Activated T-cell treated with anti-CD3 and anti-CD28 coated beads, Interleukin-2, amount 50 U/mL, for 72 hours (primary cell): ENCODE measurements around the gene KIF21B. TPM values are rescaled to one million over a fixed set of nuclear protein-coding genes. Genes with fewer than 3 reads are reported as not detected.

Experiments used
- ATAC-seq, 2 donors: fragments of 150-1000 bp; cut with Tn5 transposase; replicated peaks in 1 of 2; 2 replicates each; pipeline ENCODE4 v1.10.0; 2021; ENCODE audit warnings: moderate library complexity in 2 of 2, mild to moderate bottlenecking in 1 of 2
- DNase-seq, 2 donors: peaks; one replicate each; pipeline ENCODE4 v3.0.0; 2021 to 2022; ENCODE audit warnings: mixed read lengths in 1 of 2
- H3K27ac Mint-ChIP-seq: one replicate; pipeline ENCODE4 v1.8.0; 2022; ENCODE audit warnings: mild to moderate bottlenecking, moderate library complexity, mixed read lengths
- H3K27me3 Mint-ChIP-seq: one replicate; pipeline ENCODE4 v1.8.0; 2022; ENCODE audit warnings: low read depth, mixed read lengths
- H3K36me3 Mint-ChIP-seq, 2 donors: one replicate each; pipeline ENCODE4 v1.8.0; 2022; ENCODE audit warnings: mixed read lengths in 2 of 2, mild to moderate bottlenecking in 1 of 2; ENCODE audit not compliant: insufficient read depth in 2 of 2
- H3K4me1 Mint-ChIP-seq: one replicate; pipeline ENCODE4 v1.8.0; 2022; ENCODE audit warnings: low read depth, mixed read lengths
- H3K4me3 Mint-ChIP-seq, 2 donors: one replicate each; pipeline ENCODE4 v1.8.0; 2022; ENCODE audit warnings: mild to moderate bottlenecking in 2 of 2, mixed read lengths in 2 of 2, moderate library complexity in 2 of 2
- H3K9me3 Mint-ChIP-seq, 2 donors: one replicate each; pipeline ENCODE4 v1.8.0; 2022; ENCODE audit warnings: mixed read lengths in 2 of 2
- total RNA-seq, 2 donors: library from RNA; stranded (reverse); gene quantifications; one replicate each; pipeline ENCODE4 v1.2.3, GENCODE V29; 2022

Gene KIF21B
- total RNA-seq, 2 donors from 2014 or later = 91.7 to 101 TPM

DNA sequence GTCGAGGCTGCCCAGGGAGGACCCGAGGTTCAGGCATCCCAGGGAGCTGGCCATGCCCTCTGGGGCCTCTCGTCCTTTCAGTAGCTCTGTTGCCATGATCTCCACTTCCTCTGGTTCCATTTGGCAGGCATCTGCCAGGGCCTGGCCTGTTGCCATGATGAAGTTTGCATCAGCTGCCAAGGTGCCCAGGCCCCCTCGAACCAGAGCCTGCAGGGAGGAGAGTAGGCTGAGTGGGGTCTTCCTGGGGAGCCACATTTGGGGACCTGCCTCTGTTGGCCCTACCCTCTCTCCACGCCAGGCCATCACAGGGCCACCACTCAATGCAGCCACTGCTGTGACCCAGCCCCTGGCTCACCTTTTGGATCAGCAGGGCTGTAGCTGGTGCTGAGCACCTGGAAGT lies 16.4 kb upstream of the KIF21B start:
- no peaks in the 10 kb centered on the region for H3K36me3 Mint-ChIP-seq
- H3K27ac Mint-ChIP-seq = no peak overlapping the region
- H3K4me3 Mint-ChIP-seq = no peak overlapping the region

DNA sequence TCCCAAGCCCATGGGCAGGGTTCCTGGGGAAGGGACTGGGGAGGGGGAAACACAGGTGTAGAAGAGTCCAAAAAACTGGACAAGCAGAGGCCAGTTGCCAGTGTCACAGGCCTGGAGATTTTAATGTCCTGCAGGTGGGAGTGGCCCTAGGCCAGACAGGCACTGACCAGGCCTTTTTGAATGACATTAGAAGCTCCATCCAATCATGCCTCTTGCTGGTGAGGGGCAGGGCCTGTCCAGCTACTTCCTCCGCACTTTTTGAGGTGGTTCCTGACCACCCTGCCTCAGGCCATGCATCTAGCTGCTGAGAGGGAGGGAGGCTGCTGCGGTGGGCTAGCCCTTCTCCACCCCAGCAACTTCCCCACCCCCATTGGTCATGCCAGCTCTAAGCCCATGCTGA lies 15.9 kb upstream of the KIF21B start:
- Mint-ChIP-seq H3K36me3 (no peaks in the 10 kb centered on the region), H3K4me1 (no peaks in the 10 kb centered on the region), H3K9me3 (no peaks in the 10 kb centered on the region), H3K27ac (no peak overlapping the region), H3K27me3 (peaks cover 5% of the 10 kb centered on the region), H3K4me3 (no peak overlapping the region)
- DNase-seq = no peak
- ATAC-seq = no peak

More for the DNA sequence above, 16.4 kb upstream of the KIF21B start:
- ATAC-seq = no peak
- Mint-ChIP-seq H3K27me3 (peaks cover 5% of the 10 kb centered on the region), H3K4me1 (no peaks in the 10 kb centered on the region), H3K9me3 (no peaks in the 10 kb centered on the region)
- DNase-seq = no peak

DNA sequence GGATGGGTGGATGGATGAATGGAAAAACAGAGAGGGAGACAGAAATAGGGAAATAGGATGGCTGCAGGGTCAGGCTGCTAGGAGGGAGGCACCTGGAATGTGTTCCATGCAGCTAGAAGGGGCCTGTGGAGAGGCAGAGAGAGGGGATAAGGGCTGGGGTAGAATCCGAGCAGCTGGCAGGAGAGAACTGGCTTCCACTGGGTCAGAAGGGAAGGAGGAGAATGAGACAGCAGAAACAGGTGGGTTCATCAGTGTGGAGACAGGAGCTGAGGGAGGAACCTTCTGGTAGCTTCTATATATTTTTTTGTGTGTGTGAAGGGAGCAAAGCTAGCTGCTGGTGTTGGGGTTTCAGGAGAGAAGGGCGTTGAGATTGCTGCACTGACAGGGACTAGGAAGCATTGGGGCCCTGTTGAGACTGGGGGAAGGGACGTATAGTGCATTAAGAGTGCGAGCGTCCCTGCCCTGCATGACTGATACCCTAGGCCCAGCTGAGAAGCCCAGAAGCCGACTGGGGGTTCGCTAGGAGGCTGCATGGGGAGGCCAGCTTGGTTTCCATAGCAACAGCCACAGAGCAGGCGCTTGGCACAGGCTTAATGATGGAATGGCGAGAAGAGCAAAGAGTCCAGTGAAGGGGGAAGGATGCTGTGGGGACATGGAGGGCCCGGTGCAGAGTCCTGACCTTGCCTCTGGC lies 14.8 kb upstream of the KIF21B start:
- H3K9me3 Mint-ChIP-seq = no peaks in the 10 kb centered on the region
- H3K27me3 Mint-ChIP-seq = peaks cover 5% of the 10 kb centered on the region
- no peak overlapping the region for H3K27ac Mint-ChIP-seq
- no peak for DNase-seq
- no peaks in the 10 kb centered on the region for H3K36me3 Mint-ChIP-seq
- no peak overlapping the region for H3K4me3 Mint-ChIP-seq
- no peaks in the 10 kb centered on the region for H3K4me1 Mint-ChIP-seq
- no peak for ATAC-seq

DNA sequence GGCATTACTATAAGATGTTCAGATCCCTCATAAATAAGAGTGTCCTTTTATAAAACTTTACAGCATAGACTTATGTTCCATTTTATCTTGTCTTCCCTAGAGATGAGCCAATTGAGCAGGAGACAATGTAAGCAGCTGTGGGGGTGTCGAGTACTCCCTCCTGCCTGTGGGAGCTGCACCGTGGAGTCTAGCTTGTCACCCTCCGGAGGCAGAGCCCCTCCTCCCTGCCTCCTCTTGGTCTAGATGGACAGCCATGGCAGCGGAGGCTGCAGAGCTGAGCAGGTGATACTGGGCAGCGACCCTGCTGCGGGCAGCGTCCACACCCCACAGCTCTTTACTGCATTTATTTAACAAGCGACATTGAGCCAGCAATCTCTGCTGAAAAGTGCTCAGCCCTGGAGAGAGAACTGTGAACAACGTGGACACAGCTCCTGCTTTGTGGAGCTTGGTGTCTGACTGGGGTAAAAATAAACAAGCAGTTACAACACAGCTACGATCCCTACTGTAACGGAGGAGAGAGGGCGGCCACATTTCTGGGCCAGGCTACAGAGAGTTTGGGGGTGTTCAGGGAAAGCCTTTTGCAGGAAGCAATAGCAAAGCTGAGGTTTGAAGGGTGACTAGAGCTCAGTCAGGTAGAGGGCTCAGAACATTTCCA lies 12.8 kb upstream of the KIF21B start:
- no peaks in the 10 kb centered on the region for H3K9me3 Mint-ChIP-seq
- no peak overlapping the region for H3K4me3 Mint-ChIP-seq
- DNase-seq (no peak), ATAC-seq (no peak)
- H3K4me1 Mint-ChIP-seq = no peaks in the 10 kb centered on the region
- H3K27ac Mint-ChIP-seq = no peak overlapping the region
- H3K27me3 Mint-ChIP-seq = no peaks in the 10 kb centered on the region
- no peaks in the 10 kb centered on the region for H3K36me3 Mint-ChIP-seq

DNA sequence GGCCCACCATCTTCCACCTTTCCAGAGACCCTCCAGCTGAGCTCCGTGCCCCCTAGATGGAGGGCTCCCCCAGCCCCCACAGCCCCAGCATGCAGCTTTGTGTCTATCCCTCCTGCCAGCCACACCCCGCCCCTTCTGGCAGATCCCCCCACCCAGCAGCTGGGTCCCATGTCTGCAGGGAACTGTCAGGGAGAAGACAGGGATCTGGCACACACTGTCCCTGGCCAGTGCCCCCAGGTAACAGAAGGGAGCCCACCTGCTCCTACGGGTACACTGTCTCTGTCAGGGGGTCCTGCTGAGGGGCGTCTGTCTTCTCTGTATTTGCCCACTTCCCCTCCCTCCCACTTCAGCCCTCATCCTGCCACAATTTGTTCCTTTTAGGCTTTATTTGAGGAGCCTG lies 11.2 kb upstream of the KIF21B start:
- Mint-ChIP-seq H3K27me3 (no peaks in the 10 kb centered on the region), H3K9me3 (no peaks in the 10 kb centered on the region), H3K4me3 (no peak overlapping the region), H3K27ac (no peak overlapping the region), H3K36me3 (no peaks in the 10 kb centered on the region), H3K4me1 (no peaks in the 10 kb centered on the region)
- DNase-seq (no peak), ATAC-seq (no peak)

DNA sequence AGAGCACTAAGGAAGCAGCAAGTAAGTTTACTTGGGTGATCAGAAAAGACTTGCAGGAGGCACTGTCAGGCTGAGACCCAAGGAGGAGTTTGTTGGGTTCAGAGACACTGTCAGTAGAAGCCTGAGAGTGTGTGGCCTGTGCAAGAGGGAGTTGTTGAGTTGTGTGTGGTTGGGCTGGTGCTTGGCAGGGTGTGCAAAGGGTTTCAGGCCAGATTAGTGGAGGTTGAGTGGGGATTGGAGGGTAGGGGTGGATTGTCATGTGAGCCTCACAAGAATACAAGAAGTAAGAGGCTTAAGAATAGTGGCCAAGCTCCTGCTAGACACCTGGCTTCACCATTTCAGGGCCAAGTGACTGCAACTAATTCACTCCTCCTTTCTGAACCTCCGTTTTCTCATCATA lies 8.9 kb upstream of the KIF21B start:
- no peak for DNase-seq
- no peak overlapping the region for H3K27ac Mint-ChIP-seq
- H3K27me3 Mint-ChIP-seq = no peaks in the 10 kb centered on the region
- H3K4me3 Mint-ChIP-seq = no peak overlapping the region
- no peak for ATAC-seq
- no peaks in the 10 kb centered on the region for H3K9me3 Mint-ChIP-seq
- no peaks in the 10 kb centered on the region for H3K36me3 Mint-ChIP-seq
- peaks cover 10% of the 10 kb centered on the region for H3K4me1 Mint-ChIP-seq

DNA sequence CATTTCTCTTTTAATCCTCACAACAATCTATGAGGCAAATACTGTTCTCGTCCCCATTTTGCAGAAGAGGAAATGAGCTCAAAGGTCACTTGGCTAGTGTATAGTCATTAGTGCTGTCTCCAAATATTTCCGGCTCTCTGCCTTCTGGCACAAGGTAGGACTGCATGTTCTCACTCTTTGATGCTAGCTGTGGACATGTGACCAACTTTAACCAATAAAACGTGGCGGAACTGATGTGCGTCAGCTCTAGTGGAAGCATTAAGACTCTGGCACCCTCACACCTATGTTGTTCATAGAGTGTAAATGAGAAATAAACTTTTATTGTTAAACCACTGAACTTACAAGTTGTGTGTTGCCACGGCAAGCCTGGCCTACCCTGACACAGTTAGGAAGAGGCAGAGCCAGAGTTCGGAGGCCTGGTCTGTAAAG lies 5.0 kb upstream of the KIF21B start:
- no peak overlapping the region for H3K4me3 Mint-ChIP-seq
- H3K4me1 Mint-ChIP-seq = peaks cover 47% of the 10 kb centered on the region
- no peaks in the 10 kb centered on the region for H3K36me3 Mint-ChIP-seq
- H3K9me3 Mint-ChIP-seq = no peaks in the 10 kb centered on the region
- no peak for ATAC-seq
- no peak for DNase-seq
- no peaks in the 10 kb centered on the region for H3K27me3 Mint-ChIP-seq
- no peak overlapping the region for H3K27ac Mint-ChIP-seq

DNA sequence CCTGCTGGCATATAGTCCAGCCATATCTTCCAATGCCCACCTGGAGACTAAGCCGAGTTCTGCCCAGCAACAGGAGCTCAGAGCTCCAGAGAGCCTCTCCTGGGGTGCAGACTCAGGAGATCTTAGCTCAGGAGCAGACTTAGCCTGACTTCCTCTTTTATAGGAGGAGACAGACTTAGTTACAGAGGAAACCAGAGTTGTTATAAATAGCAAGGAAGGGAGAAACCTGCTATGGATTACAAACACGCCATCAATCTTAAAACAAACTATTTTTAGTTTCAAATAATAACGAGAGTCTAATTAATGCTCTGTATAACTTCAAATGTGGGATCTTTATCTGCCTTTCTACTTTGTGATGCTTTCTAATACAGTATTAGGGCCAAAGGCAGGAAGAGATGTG lies 3.3 kb upstream of the KIF21B start:
- H3K9me3 Mint-ChIP-seq = no peaks in the 10 kb centered on the region
- H3K27ac Mint-ChIP-seq = no peak overlapping the region
- no peak for ATAC-seq

DNA sequence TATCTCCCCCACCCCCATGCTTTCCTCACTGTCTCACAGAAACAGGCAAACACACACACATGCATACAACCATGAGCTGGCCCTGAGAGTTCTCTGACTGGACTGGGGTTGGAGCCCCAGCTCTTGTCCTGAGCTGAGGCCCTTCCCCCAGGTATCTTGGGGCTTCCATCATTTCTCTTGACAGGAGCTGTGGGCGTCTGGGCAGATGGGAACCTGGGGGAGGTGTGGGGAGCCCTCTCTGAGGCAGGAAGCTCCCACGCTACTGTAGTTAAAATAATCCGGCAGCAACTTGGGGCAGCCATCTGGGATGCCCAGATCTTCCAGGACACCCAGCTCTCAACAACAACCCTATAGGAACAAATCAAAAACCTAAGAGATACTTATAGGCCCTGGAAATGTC lies 2.7 kb upstream of the KIF21B start:
- peak overlapping the region; percentile 79 to 80 for H3K4me3 Mint-ChIP-seq
- H3K9me3 Mint-ChIP-seq = no peaks in the 10 kb centered on the region
- no peak for ATAC-seq
- H3K27me3 Mint-ChIP-seq = no peaks in the 10 kb centered on the region
- DNase-seq = no peak
- peak overlapping the region; percentile 71 for H3K27ac Mint-ChIP-seq
- H3K4me1 Mint-ChIP-seq = peaks cover 56% of the 10 kb centered on the region
- peaks cover 4 to 5% of the 10 kb centered on the region in 2 donors for H3K36me3 Mint-ChIP-seq

More for the DNA sequence above, 3.3 kb upstream of the KIF21B start:
- peak overlapping the region; percentile 79 to 80 for H3K4me3 Mint-ChIP-seq
- peaks cover 4 to 5% of the 10 kb centered on the region in 2 donors for H3K36me3 Mint-ChIP-seq
- no peak for DNase-seq
- H3K27me3 Mint-ChIP-seq = no peaks in the 10 kb centered on the region
- peaks cover 50% of the 10 kb centered on the region for H3K4me1 Mint-ChIP-seq

DNA sequence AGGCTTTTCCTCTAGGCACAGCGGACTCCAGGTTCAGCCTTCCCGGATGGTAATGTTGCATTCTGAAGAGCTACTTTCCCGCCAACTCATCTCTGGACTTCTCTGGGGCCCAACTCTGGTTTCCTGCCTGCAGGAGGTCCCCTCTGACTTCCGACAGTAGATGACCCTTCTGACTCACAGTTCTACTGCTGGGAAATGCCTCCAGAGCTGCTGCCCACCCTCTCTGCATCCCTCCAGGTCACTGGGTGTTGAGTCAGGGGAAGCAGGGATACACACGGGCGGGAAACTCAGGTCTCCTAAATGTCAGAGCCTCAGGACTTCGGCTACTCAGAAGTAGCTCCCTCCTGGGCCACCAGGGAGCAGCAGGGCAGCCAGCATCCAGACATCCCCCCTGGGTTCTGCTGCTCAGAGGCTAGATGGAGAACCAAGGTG lies 2.1 kb upstream of the KIF21B start:
- ATAC-seq = peak; percentile 15 to 38
- H3K4me3 Mint-ChIP-seq = peak overlapping the region; percentile 79 to 80

DNA sequence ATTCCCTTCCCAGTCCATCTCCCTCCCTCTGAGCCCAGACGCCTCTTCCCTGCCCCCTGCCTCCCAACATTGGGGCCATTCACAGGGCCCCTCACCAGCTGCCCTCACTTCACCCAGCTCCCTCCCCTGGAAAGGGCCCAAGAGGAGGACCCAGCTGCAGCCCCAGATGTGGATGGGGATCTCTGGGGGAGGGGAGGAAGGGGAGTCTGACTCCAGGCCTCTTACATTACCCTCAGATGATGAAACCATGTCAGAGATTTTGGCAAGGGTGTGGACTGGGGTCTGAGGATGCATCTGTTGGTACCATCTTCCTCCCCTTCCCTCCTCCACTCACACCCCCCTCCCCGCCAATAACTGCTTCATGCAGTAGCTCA lies 1.1 kb upstream of the KIF21B start:
- DNase-seq (no peak), ATAC-seq (no peak)
- Mint-ChIP-seq H3K4me3 (peak overlapping the region; percentile 79 to 80), H3K27ac (no peak overlapping the region), H3K27me3 (no peaks in the 10 kb centered on the region), H3K4me1 (peaks cover 72% of the 10 kb centered on the region), H3K36me3 (peaks cover 4 to 5% of the 10 kb centered on the region in 2 donors), H3K9me3 (no peaks in the 10 kb centered on the region)

More for the DNA sequence above, 2.1 kb upstream of the KIF21B start:
- H3K9me3 Mint-ChIP-seq = no peaks in the 10 kb centered on the region
- peak overlapping the region; percentile 71 for H3K27ac Mint-ChIP-seq
- peak; percentile 59 to 61 for DNase-seq
- no peaks in the 10 kb centered on the region for H3K27me3 Mint-ChIP-seq
- peaks cover 63% of the 10 kb centered on the region for H3K4me1 Mint-ChIP-seq
- peaks cover 4 to 5% of the 10 kb centered on the region in 2 donors for H3K36me3 Mint-ChIP-seq

DNA sequence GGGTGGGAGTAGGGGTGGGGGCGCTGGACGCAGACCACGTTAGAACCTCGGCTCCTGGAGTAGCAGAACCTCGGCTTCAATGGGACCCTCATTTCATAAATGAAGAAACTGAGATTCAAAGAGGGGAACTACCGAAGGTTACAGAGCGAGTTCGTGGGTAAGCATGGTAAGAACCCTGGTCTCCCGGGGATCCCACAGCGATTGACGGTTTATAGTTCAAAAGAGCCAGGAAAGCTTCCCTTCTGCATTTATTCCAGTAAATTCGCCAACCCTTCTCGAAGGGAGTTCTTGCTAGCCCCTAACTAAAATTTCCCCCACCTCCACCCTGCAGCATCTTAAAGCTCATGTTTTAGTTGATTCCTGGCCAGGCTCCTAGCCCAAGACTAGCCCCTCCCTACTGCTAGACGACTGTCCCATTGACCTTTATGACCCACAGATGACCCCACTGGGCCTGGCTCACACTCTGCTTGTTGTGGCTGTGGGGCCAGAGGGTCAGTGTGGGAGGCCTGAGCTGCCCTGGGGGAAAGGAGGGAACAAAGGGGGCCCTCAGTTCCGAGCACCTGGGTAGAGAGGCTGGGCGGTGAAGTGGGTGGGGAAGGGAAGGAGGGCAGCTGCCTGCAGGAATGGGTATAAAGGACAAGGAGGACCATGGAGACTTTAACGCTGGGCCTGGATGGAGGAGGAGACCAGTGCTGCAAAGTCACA lies 558 bp upstream of the KIF21B start:
- H3K27ac Mint-ChIP-seq = no peak overlapping the region
- peaks cover 78% of the 10 kb centered on the region for H3K4me1 Mint-ChIP-seq
- H3K4me3 Mint-ChIP-seq = peak overlapping the region; percentile 70 to 80
- DNase-seq = no peak
- no peaks in the 10 kb centered on the region for H3K27me3 Mint-ChIP-seq
- no peak for ATAC-seq
- no peaks in the 10 kb centered on the region for H3K9me3 Mint-ChIP-seq
- H3K36me3 Mint-ChIP-seq = peaks cover 7 to 9% of the 10 kb centered on the region in 2 donors

DNA sequence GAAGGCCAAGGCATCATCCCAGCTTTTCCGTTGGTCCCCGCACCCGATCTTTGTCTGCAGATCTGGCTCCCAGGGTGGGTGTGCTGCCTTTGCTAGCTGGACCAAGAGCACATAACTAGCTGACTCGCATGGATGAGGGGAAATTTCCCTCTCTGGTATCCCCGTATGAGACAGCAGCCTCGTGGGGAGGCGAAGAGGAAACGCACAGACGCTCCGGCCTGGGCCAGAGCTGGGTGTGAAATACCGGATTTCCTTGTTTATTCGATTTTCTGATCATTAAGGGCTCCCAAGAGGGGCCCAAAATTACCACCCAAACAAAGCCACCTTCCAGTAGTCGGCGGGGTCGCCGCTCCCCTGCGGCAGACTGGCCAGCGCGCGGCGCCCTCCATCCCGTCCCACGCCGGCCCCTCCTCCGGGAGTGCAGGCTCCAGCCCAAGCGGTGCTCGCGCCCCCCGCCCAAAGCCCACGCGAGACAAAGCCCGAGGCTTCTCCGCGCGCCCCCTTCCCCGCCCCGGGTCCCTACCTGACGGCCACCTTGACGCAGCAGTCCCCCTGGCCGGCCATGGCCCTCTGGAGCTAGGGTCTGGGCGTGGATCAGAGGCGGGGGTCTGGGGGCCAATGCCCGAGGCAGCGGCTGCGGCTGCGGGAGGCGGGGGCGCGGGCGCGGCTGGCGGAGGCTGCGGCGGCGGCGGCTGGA lies 546 bp downstream of the KIF21B start:
- Mint-ChIP-seq H3K9me3 (no peaks in the 10 kb centered on the region), H3K4me1 (peaks cover 84% of the 10 kb centered on the region), H3K27ac (peak overlapping the region; percentile 21), H3K36me3 (peaks cover 7 to 15% of the 10 kb centered on the region in 2 donors), H3K4me3 (peak overlapping the region; percentile 87 to 98), H3K27me3 (no peaks in the 10 kb centered on the region)
- peak; percentile 0 for ATAC-seq
- DNase-seq = peak; percentile 42 to 52
